ENCODE results near the gene VPS13D.

VPS13D gene

GRCh38 chr1:12333036-12333785 is 103.4 kb downstream of the VPS13D start:
- no peak for DNase-seq (ENCODE audit: extremely low read depth in 1 of 2, low read depth in 1 of 2)

GRCh38 chr1:12335815-12336214 is 106.0 kb downstream of the VPS13D start:
- no peak for DNase-seq (ENCODE audit: extremely low read depth in 1 of 2, low read depth in 1 of 2)

- DNase-seq (ENCODE audit: extremely low read depth in 1 of 2, low read depth in 1 of 2): no peak
Observed at GRCh38 chr1:12336413-12336812, 106.6 kb downstream of the VPS13D start.

- DNase-seq (ENCODE audit: extremely low read depth in 1 of 2, low read depth in 1 of 2): no peak
Observed at GRCh38 chr1:12338017-12338416, 108.2 kb downstream of the VPS13D start.

GRCh38 chr1:12338823-12339222 is 109.0 kb downstream of the VPS13D start:
- DNase-seq (ENCODE audit: extremely low read depth in 1 of 2, low read depth in 1 of 2): no peak

- DNase-seq (ENCODE audit: extremely low read depth in 1 of 2, low read depth in 1 of 2): no peak
Observed at GRCh38 chr1:12339396-12339795, 109.6 kb downstream of the VPS13D start.

- DNase-seq (ENCODE audit: extremely low read depth in 1 of 2, low read depth in 1 of 2): no peak
Observed at GRCh38 chr1:12339811-12340543, 110.1 kb downstream of the VPS13D start.

GRCh38 chr1:12340544-12340930 is 110.7 kb downstream of the VPS13D start:
- DNase-seq (ENCODE audit: extremely low read depth in 1 of 2, low read depth in 1 of 2): no peak

- peak in 1 of 2 donors; percentile 7 for DNase-seq (ENCODE audit: extremely low read depth in 1 of 2, low read depth in 1 of 2)
Observed at GRCh38 chr1:12341667-12342066, 111.8 kb downstream of the VPS13D start.

GRCh38 chr1:12342401-12343003 is 112.7 kb downstream of the VPS13D start:
- no peak for DNase-seq (ENCODE audit: extremely low read depth in 1 of 2, low read depth in 1 of 2)

GRCh38 chr1:12343823-12344487 is 114.1 kb downstream of the VPS13D start:
- no peak for DNase-seq (ENCODE audit: extremely low read depth in 1 of 2, low read depth in 1 of 2)

GRCh38 chr1:12344596-12345349 is 114.9 kb downstream of the VPS13D start:
- DNase-seq (ENCODE audit: extremely low read depth in 1 of 2, low read depth in 1 of 2): peak in 1 of 2 donors; percentile 10

- no peak for DNase-seq (ENCODE audit: extremely low read depth in 1 of 2, low read depth in 1 of 2)
Observed at GRCh38 chr1:12345350-12346217, 115.8 kb downstream of the VPS13D start.

- DNase-seq (ENCODE audit: extremely low read depth in 1 of 2, low read depth in 1 of 2): no peak
Observed at GRCh38 chr1:12346483-12347151, 116.8 kb downstream of the VPS13D start.

GRCh38 chr1:12348113-12348512 is 118.3 kb downstream of the VPS13D start:
- no peak for DNase-seq (ENCODE audit: extremely low read depth in 1 of 2, low read depth in 1 of 2)

GRCh38 chr1:12353981-12354380 is 124.2 kb downstream of the VPS13D start:
- no peak for DNase-seq (ENCODE audit: extremely low read depth in 1 of 2, low read depth in 1 of 2)

GRCh38 chr1:12356004-12356890 is 126.4 kb downstream of the VPS13D start:
- no peak for DNase-seq (ENCODE audit: extremely low read depth in 1 of 2, low read depth in 1 of 2)

GRCh38 chr1:12358499-12358898 is 128.7 kb downstream of the VPS13D start:
- DNase-seq (ENCODE audit: extremely low read depth in 1 of 2, low read depth in 1 of 2): no peak
